Activated T-cell treated with anti-CD3 and anti-CD28 coated beads for 4 hours (primary cell): Measurements from ENCODE around the gene ZER1.
"Not testable (repeated sequence)": the region's sequence is repeated elsewhere in the genome, so short reads cannot be mapped to it uniquely, and the experiment has no call there.

ENCODE experiments used
- DNase-seq: peaks from one replicate; pipeline ENCODE4 v3.0.0-alpha.2; 2020

ZER1 gene

DNA sequence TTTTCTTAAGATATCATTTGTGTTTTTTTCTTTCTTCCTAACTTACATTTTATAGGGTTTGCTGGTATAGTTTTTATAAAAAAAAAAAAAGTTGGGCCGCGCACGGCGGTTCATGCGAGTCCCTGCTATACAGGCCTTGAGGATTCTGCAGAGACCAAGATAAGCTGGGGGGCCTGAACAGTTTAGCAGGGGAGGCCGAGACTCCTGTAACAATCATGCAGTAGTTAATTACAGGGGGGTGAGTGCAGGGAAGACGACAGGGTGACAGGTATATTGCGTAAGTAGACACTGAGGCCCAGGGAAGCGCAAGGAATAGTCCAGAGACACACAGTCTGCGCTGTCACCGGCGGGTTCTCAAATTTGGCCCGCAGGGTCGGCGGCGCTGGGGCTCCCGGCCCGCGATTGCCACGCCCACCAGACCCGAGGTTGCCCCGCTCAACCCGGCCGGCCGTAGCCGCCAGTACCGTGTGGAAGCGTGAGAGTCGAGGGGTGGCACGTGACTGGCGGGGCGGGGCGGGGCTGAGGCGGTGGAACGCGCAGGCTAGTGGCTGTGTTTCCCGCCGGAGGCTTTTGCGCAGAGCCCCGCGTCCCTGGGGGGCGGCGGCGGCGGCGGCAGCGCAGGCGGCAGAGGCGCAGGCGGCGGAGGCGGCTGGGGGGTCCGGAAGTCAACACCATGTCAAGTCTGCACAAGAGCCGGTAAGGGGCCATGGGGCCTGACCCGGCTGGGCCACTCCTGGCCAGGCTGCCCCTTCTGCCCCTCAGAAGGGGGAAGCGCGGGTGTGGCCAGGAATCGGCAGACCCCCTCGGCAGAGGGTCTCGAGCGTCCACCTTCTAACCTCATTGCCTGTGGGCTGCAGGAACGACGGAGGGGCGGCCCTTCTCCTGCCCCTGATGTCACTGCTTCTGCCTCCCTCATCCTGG, 15.2 kb upstream of the ZER1 start, which contains the start of gene TBC1D13:
Gene TBC1D13, plus strand, starts transcription at position 573 of the 921 bp plus-strand sequence. Its CDS starts 101 bp downstream, at position 674.
- peak; percentile 83 for DNase-seq

DNA sequence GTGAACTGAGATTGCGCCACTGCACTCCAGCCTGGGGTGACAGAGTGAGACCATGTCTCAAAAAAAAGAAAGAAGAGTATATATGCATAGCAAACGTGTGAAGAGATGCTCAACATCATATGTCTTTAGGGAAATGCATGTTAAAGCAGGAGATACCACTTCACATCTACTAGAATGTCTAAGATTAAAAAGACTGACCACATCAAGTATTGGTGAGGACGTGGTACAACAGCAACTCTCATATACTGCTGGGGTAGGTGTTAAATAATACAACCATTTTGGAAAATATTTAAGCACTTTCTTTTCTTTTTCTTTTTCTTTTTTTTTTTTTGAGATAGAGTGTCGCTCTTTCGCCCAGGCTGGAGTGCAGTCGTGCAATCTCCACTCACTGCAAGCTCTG, 13.7 kb upstream of the ZER1 start:
- DNase-seq, result no peak

DNA sequence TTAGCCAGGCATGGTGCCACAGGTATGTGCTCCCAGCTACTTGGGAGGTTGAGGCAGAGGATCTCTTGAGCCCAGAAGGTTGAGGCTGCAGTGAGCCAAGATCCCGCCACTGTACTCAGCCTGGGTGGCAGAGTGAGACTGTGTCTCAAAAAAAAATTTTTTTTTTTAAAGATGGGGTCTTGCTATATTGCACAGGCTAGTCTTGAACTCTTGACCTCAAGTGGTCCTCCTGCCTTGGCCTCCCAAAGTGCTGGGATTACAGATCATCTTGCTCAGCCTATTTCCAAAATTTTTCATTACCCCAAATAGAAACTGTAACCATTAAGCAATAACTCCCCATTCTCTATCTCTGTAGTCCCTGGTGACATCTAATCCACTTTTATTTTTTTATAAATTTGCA, 10.9 kb upstream of the ZER1 start:
- DNase-seq, result no peak

DNA sequence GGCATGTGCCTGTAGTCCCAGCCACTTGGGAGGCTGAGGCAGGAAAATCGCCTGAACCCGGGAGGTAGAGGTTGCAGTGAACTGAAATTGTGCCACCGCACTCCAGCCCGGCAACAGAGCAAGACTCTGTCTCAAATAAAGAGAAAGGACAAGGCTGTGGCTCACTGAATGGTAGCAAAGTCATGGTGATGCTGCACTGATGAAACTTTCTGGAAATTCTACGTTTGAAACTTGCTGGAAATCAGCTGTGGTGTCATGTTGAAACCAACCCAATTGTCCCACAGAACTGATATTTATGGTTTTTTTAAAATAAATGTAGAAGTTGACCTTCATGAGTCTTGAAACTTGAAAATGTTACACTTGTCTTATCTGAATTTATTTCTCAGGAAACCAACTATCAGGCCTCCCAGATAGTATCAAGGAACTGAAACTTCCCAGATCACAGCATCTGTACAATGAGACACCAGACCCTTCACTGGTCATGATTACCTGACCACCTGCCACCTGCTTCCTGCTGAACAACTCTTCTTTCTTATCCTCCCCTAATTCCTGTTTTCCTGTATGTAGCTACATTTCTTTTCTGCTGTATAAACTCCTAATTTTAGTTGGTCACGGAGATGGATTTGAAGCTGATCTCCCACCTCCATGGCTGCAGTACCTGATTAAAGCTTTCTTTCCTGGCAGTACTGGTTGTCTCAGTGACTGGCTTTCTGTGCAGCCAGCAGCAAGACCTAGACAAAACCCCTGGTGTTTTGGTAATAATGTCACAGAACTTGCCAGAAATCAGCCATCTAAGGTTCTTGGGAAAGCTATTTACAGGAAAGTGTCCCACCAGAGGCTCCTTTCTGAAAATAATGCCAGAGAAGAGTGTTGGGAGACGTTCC, 9.7 kb upstream of the ZER1 start:
- no peak for DNase-seq

DNA sequence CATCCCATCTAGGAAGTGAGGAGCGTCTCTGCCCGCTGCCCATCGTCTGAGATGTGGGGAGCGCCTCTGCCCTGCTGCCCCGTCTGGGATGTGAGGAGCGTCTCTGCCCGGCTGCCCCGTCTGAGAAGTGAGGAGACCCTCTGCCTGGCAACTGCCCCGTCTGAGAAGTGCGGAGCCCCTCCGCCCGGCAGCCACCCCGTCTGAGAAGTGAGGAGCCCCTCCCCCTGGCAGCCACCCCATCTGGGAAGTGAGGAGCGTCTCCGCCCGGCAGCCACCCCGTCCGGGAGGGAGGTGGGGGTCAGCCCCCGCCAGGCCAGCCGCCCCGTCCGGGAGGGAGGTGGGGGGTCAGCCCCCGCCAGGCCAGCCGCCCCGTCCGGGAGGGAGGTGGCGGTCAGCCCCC, 8.4 kb upstream of the ZER1 start:
- not testable (repeated sequence) for DNase-seq

DNA sequence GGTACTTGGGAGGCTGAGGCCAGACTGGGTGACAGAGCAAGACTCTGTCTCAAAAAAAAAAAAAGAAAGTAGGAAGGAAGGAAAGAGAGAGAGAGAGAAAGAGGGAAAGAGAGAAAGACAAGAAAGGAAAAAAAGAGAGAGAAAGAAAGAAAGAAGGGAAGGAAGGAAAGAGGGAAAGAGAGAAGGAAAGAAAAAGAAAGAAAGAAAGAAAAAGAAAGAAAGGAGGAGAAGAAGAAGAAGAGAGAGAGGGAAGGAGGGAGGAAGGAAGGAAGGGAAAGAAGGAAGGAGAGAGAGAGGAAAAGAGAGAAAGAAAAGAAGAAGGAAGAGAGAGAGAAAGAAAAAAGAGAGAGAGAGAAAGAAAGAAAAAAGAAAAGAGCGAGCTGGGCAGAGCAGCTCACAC, 3.1 kb upstream of the ZER1 start:
- DNase-seq, result no peak

DNA sequence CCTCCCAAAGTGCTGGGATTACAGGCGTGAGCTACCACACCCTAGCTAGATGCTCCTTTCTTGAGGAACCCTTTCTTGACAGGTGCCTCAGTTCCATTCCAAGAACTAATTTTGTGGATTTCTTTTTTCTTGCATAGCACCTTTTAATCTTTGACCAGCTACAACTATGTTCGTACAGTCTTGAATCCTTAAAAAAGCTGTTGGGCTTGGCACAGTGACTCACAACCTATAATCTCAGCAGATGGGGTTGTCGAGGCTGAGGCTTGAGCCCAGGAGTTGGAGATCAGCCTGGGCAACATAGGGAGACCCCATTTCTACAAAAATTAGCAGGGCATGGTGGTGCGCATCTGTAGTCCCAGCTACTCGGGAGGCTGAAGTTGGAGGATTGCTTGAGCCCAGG, 1.3 kb upstream of the ZER1 start:
- DNase-seq, result no peak

DNA sequence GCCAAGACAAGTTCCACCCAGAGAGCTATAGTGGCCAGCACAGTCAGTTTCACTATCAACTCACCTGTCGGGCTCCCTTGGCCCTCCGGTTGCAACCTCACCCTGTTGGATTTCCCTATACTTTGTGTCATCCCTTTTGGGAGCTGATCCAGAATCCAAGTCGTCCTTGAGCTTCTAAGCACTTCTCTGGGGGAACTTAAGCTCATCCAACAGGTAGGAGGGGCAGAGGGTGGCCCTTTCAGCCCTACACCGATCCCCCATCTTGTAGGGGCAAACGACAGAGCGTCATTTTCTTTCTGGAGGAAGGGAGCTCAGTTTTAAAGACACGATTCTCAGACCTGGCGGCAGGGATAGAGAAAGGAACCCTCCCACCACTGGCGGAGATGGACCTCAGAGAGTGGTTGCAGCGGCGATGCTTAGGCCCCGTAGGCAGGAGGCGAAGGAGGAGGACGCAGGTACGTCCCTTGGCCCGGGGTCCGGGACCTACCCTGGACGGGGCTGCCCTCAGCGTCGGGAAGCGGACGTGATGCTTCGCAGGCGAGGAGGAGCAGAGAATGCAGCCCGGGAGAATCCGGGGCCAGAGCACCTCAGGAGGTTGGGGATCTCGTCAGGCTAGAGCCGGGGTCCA, 519 bp downstream of the ZER1 start:
- peak; percentile 6 for DNase-seq

DNA sequence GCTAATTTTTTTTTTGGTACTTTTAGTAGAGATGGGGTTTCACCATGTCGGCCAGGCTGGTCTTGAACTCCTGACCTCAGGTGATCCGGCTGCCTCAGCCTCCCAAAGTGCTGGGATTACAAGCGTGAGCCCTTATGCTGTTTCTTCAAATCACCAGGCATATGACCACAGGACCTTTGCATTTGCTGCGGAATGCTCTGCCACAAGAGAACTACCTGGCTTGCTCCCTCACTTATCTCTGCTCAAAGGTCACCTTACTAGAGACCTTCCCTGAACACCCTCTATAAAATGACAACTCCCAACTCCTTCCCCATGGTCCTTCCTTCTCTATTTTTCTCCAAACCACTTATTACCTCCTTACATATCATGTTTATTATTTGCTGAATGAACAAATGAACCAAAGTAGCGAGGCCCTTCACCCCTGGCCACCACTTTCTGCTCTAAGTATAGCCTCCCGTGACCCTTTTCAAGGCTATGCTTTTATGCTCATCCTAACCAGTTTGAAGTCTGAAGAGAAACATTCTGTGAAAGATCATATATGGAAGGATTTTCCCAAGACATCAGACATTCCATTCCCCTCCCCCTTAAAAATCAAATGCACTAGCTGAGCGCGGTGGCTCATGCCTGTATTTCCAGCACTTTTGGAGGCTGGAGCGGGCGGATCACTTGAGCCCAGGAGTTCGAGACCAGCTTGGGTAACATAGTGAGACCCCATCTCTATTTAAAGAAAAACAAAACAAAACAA, 1.3 kb downstream of the ZER1 start:
- DNase-seq, result no peak

DNA sequence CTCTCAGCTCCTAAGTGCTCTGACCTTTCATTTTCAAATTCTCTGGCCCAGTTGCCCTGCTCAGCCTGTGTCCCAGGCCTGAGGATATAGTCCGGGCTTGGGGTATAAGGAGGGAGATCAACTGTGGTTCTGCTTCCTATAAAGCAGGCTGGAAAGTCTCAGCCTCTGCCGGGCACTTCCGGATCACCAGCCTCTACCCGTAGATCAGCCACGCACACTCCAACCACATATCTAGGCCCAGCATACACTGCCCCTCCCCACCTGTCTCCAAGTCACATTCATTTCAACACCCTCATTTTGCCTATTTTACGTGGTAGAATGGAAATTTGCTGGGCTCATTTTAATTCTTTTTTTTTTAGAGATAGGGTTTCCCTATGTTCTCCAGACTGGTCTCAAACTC, 3.1 kb downstream of the ZER1 start:
- DNase-seq, result no peak

DNA sequence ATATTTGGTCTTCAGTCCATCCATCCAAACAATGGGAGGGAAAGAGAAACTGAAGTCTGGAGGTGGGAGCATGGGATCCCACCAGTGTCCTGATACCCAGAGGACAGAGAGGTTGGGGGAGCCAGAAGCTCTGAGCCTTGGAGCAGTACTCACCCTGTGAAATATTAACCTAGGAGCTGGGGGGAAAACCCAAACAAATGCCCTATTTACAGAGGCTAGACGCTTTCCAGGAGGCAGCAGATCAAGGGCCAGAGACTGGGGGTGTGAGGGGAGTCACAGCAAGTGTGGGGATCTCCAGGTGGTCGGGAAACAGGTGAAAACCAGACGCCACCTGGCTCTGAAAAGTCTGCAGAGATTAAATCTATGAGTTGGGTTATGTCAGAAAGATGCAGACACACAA, 6.2 kb downstream of the ZER1 start:
- DNase-seq, result no peak

DNA sequence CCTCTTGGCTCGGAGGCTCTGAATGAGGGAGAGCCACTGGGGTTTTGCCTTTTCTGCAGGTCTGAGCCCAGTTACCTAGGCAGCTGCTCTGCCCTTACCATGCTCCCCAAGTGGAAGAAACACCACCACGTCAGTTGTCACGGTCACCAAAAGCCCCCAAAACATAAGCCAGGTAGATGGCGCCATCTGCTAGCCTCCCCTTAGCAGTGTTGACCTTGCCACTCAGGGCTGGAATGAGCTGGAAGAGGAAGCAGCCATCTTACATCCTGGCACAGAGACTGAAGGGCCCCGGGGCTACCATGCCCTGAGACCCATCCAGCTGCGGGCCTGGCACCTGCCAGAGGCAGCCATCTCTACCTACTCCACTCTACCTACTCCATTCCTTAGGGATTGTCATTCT, 7.4 kb downstream of the ZER1 start:
- DNase-seq, result no peak

DNA sequence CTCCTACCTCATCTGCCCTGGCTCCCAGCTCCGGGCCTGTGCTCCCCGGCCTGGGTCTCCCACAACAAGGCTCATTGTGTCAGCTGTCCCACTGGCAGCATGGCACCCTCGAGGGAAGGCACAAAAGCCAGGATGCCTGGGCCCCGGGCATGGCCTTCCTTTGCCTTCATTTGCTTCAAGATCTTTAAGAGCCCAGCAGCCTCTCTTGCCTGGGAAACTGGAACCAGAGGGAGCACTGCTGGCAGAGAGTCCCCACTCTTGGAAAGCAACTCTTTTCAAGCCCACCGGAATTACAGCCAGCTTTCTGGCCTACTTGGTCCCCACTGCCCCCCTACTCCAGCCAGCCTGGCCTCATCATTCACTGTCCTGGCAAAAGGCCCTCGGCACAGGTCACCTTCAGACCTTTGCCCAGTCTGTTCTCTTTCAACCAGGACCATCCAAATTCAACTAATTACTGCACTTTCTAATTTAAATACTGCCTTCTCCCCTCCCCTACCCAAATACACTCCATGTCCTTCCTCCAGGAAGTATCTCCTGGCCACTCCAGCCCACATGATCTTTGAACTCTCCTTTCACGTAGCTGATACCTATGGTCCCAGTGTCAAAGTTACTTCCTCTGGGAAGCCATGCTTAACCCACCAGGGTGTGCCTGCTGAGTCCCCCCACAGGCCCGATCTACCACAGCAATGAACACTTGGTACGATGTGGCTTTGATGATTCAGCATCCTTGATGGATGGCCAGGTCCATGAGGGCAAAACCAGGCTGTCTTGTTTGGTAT, 8.9 kb downstream of the ZER1 start:
- no peak for DNase-seq

DNA sequence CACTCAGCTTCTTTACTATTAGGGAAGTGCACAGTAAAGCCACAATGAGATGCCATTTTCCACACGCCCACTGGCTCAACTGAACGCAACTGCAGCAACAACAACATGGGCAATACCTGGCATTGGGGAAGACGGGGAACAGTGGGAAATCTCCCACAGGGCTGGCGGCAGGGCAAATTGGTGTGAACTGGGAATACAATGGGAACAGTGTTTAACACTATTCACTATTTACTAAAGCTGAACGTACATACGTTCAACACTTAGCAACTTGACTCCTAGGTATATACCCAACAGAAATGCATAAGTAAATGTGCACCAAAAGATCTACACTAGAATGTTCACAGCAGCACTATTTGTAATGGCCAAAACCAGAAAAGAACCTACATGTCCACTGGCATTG, 14.1 kb downstream of the ZER1 start:
- no peak for DNase-seq

DNA sequence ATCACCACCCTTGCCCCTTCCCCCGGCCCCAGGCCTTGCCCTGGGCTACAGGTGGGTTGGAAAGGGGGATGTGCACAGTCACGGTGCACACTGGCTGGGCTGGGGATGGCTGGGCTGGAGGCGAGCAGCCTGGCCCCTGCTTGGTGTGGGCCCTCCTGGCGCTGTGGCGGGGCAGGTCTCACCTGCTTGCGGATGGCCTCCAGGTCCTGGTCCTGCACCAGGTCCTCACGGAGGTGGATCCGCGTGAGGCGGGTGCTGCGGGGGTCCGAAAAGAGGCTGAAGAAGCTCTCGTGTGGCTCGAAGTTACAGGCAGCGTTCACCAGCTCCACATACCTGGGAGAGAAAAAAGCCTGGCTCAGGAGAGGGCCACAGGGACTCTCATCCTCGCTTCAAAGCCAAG, 18.1 kb downstream of the ZER1 start:
- no peak for DNase-seq

DNA sequence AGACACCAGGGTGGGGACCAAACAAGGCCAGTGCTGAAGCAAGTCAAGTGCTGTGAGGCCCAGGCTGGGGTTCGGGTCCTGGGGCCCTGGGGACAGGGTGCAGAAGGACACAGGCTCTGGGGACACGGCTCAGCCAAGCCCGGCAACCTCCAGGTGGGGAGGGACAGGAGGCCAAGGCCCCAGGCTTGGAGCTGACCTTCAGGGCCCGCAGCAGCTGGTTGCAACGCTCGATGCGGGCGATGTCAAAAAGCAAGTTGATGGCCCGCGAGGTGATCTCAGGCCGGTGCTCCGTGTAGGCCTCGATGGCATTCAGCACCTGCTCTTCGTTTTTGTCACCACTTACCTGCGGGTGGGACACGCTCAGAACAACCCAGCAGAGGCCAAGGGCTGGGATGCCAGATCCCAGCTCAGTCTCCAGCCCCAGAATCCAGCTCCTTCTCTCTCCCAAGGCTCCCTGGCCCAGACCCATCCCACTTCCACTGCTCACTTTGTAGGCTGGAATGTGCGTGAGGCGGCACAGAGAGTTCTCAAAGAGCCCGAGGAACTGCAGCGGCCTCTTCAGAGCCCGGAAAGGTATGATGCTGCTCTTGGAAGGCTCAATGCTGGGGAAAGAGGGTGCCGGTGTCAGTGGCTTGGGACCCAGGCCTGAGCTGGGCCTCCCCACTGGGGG, 20.7 kb downstream of the ZER1 start:
- DNase-seq, result no peak

DNA sequence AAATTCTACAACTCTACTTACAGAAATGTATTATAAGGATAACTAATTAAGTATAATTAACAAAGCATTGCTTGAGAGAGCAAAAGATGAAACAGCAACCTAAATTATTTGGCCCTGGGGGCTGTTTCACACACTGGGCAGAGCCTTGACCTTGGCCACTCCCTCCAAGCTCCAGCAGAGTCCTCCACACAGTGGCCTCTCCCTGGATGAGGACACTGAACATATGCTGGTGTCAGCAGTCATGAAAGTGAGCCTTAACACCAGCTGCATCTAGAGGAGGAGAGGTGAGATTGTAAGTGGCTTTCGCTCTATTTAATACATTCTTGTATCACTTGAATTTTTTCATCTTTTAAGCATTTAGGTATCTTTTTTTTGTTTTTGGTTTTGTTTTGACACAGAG, 24.5 kb downstream of the ZER1 start:
- DNase-seq, result no peak

DNA sequence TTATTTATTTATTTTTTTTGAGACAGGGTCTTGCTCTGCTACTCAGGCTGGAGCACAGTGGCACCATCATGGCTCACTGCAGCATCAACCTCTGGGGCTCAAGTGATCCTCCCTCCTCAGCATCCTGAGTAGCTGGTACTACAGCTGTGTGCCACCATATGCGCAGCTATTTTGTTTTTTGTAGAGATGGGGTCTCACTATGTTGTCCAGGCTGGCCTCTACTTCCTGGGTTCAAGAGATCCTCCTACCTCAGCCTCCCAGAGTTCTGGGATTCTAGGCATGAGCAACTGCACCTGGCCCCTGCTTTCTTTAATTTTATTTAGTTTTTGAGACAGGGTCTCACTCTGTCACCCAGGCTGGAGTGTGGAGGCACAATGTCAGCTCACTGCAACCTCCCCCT, 28.3 kb downstream of the ZER1 start:
- no peak for DNase-seq

DNA sequence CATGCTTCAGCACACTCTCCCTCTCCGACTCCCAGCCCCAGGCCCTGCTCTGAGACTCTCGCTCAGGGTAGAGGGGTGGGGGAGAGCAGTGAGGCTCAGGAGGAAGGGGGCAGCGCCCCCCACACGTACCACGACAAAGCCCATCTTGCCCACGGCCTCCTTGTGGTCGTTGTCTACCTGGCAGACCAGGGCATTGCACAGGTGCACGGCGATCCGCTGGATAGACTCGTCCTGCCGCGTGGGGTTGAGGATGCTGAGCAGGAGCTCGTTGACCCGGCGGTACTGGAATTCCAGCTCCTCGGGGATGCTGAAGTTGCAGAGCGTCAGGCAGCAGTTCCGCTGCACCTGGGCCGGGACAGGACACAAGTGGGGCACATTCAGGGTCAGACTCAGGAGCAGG, 29.3 kb downstream of the ZER1 start:
- DNase-seq, result no peak

DNA sequence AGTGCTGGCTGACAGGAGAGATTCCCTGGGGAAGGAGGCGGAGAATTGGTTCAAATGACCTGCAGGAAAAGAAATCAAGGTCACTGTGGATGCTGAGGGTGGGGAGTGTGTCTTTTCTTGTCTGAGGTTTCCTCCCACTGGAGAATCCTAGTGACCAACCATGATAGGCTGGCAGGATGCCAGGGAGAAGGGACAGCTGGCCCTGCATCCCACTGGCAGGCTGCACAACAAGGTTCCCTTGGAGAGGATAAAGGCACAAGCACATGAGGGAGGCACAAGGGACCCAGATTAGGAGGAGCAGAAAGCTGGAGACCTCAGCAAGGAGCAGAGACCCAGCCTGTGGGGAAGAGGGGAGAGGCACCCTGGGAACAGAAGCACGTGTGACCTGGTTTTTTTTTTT, 36.4 kb downstream of the ZER1 start:
- no peak for DNase-seq

DNA sequence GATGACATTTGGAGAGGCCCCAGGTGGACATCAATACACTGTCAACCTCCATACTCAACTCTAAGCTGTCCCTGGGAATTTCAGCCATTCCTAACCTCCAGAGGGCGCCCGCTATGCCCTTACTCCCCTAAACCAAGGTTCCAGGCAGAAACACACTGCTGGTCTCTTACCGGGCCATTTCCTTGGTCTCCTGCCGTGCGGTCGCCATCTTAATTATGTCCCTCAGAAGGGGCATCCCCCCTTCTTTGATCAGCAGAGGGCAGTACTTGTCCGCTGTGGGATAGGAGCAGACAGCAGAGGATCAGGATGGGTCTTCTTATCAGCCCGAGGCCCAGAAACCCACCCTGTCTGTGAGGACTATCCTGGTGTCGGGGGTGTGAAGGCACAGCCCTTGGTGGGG, 38.5 kb downstream of the ZER1 start:
- no peak for DNase-seq
